HCT116 (cell line): ENCODE results near the gene TMEM87A. TPM values are rescaled to one million over a fixed set of nuclear protein-coding genes. Genes with fewer than 3 reads are reported as not detected.

Source experiments
- ATAC-seq: fragments of 200-7000 bp; cut with Tn5 transposase; 2 replicates; pipeline ENCODE4 v1.9.1; 2020; ENCODE audit warnings: mild to moderate bottlenecking, moderate library complexity
- BruUV-seq: library from RNA; stranded (reverse); fragments of 400-500 nt; replicated peaks from 2 replicates; lab custom pipeline; 2021; lab: Mats Ljungman, UMichigan
- CTCF ChIA-PET: fragments of 300-600 bp; sonication (Branson Sonifier 250); formaldehyde crosslinking; loops from one replicate; lab custom pipeline; 2021; ENCODE audit warnings: antibody characterized with exemption; lab: Charles Lee
- POLR2A ChIA-PET: fragments of 300-600, 350-600 bp; sonication (Branson Sonifier 250); formaldehyde crosslinking; loops from one replicate; lab custom pipeline; 2021; ENCODE audit warnings: antibody characterized with exemption; lab: Charles Lee
- RAD21 ChIA-PET, 2 experiments: fragments of 300-600 bp; sonication (Branson Sonifier 250); formaldehyde crosslinking; loops; one replicate each; lab custom pipeline; 2023; ENCODE audit warnings: low total read pairs in 2 of 2; ENCODE audit not compliant: uncharacterized antibody in 2 of 2, unreplicated experiment in 2 of 2, low non-redundant PET in 1 of 2; lab: Charles Lee
- DNase-seq: peaks from one replicate; pipeline ENCODE4 v3.0.0-alpha.2; 2010; ENCODE audit warnings: low read depth, low spot score
- H2AFZ ChIP-seq: fragments of 200-600 bp; shearing (Covaris generic), sonication (generic); 2 replicates; pipeline ENCODE4 v1.6.1; 2017; ENCODE audit warnings: low read depth, mixed run types, mixed read lengths, antibody characterized with exemption, low read length; ENCODE audit not compliant: poor library complexity, severe bottlenecking
- H3K27ac ChIP-seq: 2 replicates; pipeline ENCODE4 v1.5.1; 2012; ENCODE audit warnings: low read depth, low read length
- H3K27me3 ChIP-seq: fragments of 200-600 bp; sonication (generic); 2 replicates; pipeline ENCODE4 v1.6.1; 2016; ENCODE audit warnings: mixed run types, low read length, mixed read lengths; ENCODE audit not compliant: insufficient read depth
- H3K36me3 ChIP-seq, 2 experiments: fragments of 200-500 bp in 1 of 2; fragments of 200-600 bp in 1 of 2; sonication (Bioruptor generic) in 1 of 2; sonication (generic) in 1 of 2; 2 replicates each; pipeline versions ENCODE4 v1.5.1 to v1.6.1; 2014 to 2016; ENCODE audit warnings: low read length in 2 of 2, inconsistent platforms in 1 of 2, mixed read lengths in 1 of 2, mixed run types in 1 of 2; ENCODE audit not compliant: insufficient read depth in 2 of 2, control insufficient read depth in 1 of 2
- H3K4me1 ChIP-seq, 2 experiments: fragments of 200-600 bp in 1 of 2; sonication (generic) in 1 of 2; 2 replicates each; pipeline versions ENCODE4 v1.5.1 to v1.6.1; 2012 to 2017; ENCODE audit warnings: low read length in 2 of 2, inconsistent platforms in 1 of 2, mild to moderate bottlenecking in 1 of 2, mixed read lengths in 1 of 2, mixed run types in 1 of 2, moderate library complexity in 1 of 2; ENCODE audit not compliant: insufficient read depth in 2 of 2, control insufficient read depth in 1 of 2
- H3K4me2 ChIP-seq: fragments of 200-600 bp; sonication (generic); 2 replicates; pipeline ENCODE4 v1.6.1; 2017; ENCODE audit warnings: mixed run types, low read length, mixed read lengths
- H3K4me3 ChIP-seq, 2 experiments: fragments of 200-600 bp in 1 of 2; sonication (generic) in 1 of 2; replicated peaks in 1 of 2; 2 replicates each; pipeline ENCODE4 v1.5.1; 2011 to 2016; ENCODE audit warnings: low read length in 2 of 2, control low read depth in 1 of 2, low read depth in 1 of 2, mild to moderate bottlenecking in 1 of 2, mixed read lengths in 1 of 2, mixed run types in 1 of 2
- H3K79me2 ChIP-seq: fragments of 200-600 bp; sonication (generic); 2 replicates; pipeline ENCODE4 v1.6.1; 2017; ENCODE audit warnings: mild to moderate bottlenecking, mixed run types, low read length, moderate library complexity, mixed read lengths; ENCODE audit not compliant: insufficient read depth
- H3K9ac ChIP-seq: fragments of 200-600 bp; sonication (generic); 2 replicates; pipeline ENCODE4 v1.6.1; 2016; ENCODE audit warnings: low read length, mixed read lengths
- H3K9me2 ChIP-seq: fragments of 200-600 bp; sonication (generic), shearing (Covaris generic); 2 replicates; pipeline ENCODE4 v1.6.1; 2017; ENCODE audit warnings: mixed run types, mild to moderate bottlenecking, moderate library complexity; ENCODE audit not compliant: insufficient read depth
- H3K9me3 ChIP-seq, 2 experiments: fragments of 200-500 bp in 1 of 2; fragments of 200-600 bp in 1 of 2; sonication (Bioruptor generic) in 1 of 2; sonication (generic) in 1 of 2; 2 replicates each; pipeline ENCODE4 v1.6.1; 2014 to 2017; ENCODE audit warnings: low read length in 2 of 2, mixed read lengths in 2 of 2, inconsistent platforms in 1 of 2, low read depth in 1 of 2, mild to moderate bottlenecking in 1 of 2, mixed run types in 1 of 2, moderate library complexity in 1 of 2; ENCODE audit not compliant: control insufficient read depth in 1 of 2, insufficient read depth in 1 of 2
- H4K20me1 ChIP-seq: fragments of 200-600 bp; sonication (generic), shearing (Covaris generic); 2 replicates; pipeline ENCODE4 v1.6.1; 2017; ENCODE audit warnings: mixed run types, mild to moderate bottlenecking, moderate library complexity; ENCODE audit not compliant: insufficient read depth
- CTCF ChIP-seq, 3 experiments: fragments of 200-600 bp in 1 of 3; sonication (generic) in 1 of 3; IDR thresholded peaks in 2 of 3; conservative IDR thresholded peaks in 1 of 3; 2 replicates each; pipeline ENCODE4 v1.5.1; 2012 to 2017; ENCODE audit warnings: low read depth in 2 of 3, low read length in 2 of 3, antibody characterized with exemption in 1 of 3, borderline replicate concordance in 1 of 3, control low read depth in 1 of 3, mild to moderate bottlenecking in 1 of 3, mixed read lengths in 1 of 3, mixed run types in 1 of 3, moderate library complexity in 1 of 3; ENCODE audit not compliant: insufficient read depth in 1 of 3
- JUND ChIP-seq: IDR thresholded peaks from 2 replicates; pipeline ENCODE4 v1.6.1; 2012
- POLR2AphosphoS5 ChIP-seq: IDR thresholded peaks from 2 replicates; pipeline ENCODE4 v1.6.1; 2011; ENCODE audit warnings: mild to moderate bottlenecking, low read depth, low read length, moderate library complexity
- TCF7L2 ChIP-seq: IDR thresholded peaks from 2 replicates; pipeline ENCODE4 v1.7.0; 2011; ENCODE audit warnings: borderline replicate concordance, inconsistent platforms; ENCODE audit not compliant: insufficient read depth, insufficient read length; ENCODE audit errors: extremely low read depth
- YY1 ChIP-seq: IDR thresholded peaks from 2 replicates; pipeline ENCODE4 v1.6.1; 2011; ENCODE audit warnings: low read length, low read depth, moderate library complexity, mild to moderate bottlenecking; ENCODE audit not compliant: insufficient replicate concordance; ENCODE audit errors: extremely low read depth
- ZFX ChIP-seq: fragments of 450-650 bp; IDR thresholded peaks from 2 replicates; pipeline ENCODE4 v1.6.1; 2017
- intact Hi-C: fragments of 100-400 bp; cut with micrococcal nuclease; formaldehyde crosslinking; loops from 2 replicates; pipeline ENCODE4 v1.10.0; 2022
- total RNA-seq: library from RNA; stranded (reverse); gene quantifications from one replicate; pipeline ENCODE4 v1.2.1, GENCODE V29; 2021; ENCODE audit not compliant: unreplicated experiment

The TMEM87A gene
- total RNA-seq, 1 experiment from 2014 or later: 44.0 TPM

- no peaks in the 10 kb centered on the region for H4K20me1 ChIP-seq
- no peak for ATAC-seq
- H2AFZ ChIP-seq: no peak overlapping the region
- RAD21 ChIA-PET: no interaction called here
- POLR2A ChIA-PET: no interaction called here
- no peak overlapping the region for H3K4me2 ChIP-seq
- H3K9me3 ChIP-seq: no peaks in the 10 kb centered on the region
- H3K4me3 ChIP-seq: no peak overlapping the region
- H3K27ac ChIP-seq: no peak overlapping the region
- CTCF ChIA-PET: interaction anchor here (1.2 kb wide), 1 partner anchor 175 kb away, joined by 3 read pairs; no protein-coding TSS in a partner anchor
- no peak for DNase-seq
- peaks cover 15 to 17% of the 10 kb centered on the region in 2 experiments; a peak in 3 of 4 replicates for H3K36me3 ChIP-seq
- no TSS peak for BruUV-seq
- H3K9me2 ChIP-seq: no peaks in the 10 kb centered on the region
- H3K27me3 ChIP-seq: no peaks in the 10 kb centered on the region
- H3K79me2 ChIP-seq: peaks cover 17% of the 10 kb centered on the region
- no peak overlapping the region for H3K9ac ChIP-seq
- H3K4me1 ChIP-seq: peaks cover 7 to 17% of the 10 kb centered on the region in 2 experiments
- intact Hi-C loops: no loop called here
- TF ChIP-seq CTCF (IDR thresholded peaks at IDR 0.05 in 2 of 3, conservative IDR thresholded peaks at IDR 0.05 in 1 of 3; ENCODE audit: borderline replicate concordance in 1 of 3, insufficient read depth in 1 of 3, low read depth in 2 of 3, low read length in 2 of 3) (no peak), YY1 (no peak), ZFX (no peak), POLR2AphosphoS5 (no peak), JUND (no peak), TCF7L2 (no peak)
Observed at GRCh38 chr15:42210696-42211095, 62.5 kb downstream of the TMEM87A start.
